ENCODE results near the gene CASZ1.

GRCh38 chr1:10614377-10615225 lies 181.8 kb downstream of the CASZ1 start:
- TF ChIP-seq CTCF (IDR thresholded peaks at IDR 0.05): no peak
- TF ChIP-seq POLR2A (IDR thresholded peaks at IDR 0.05): no peak

All from lower leg skin (tissue), 3 donors.